A549 (cell line): ENCODE measurements around the gene EFTUD2. TPM values are rescaled to one million over a fixed set of nuclear protein-coding genes. Genes with fewer than 3 reads are reported as not detected.

ENCODE experiments used
- ATAC-seq, 2 experiments: fragments of 200-7000 bp in 1 of 2; fragments of >200 bp in 1 of 2; cut with Nextera tagmentation in 1 of 2; cut with Tn5 transposase in 1 of 2; 3 replicates each; pipeline versions ENCODE4 v1.8.0 to v1.9.1; 2018 to 2020; ENCODE audit warnings: mild to moderate bottlenecking in 1 of 2, moderate library complexity in 1 of 2
- CTCF ChIA-PET: fragments of 300-600 bp; sonication (Branson Sonifier 250); formaldehyde crosslinking; extraction: SDS; loops from one replicate; lab custom pipeline; 2021; ENCODE audit warnings: antibody characterized with exemption, inconsistent platforms; lab: Yijun Ruan, JAX
- POLR2A ChIA-PET: fragments of 350-600 bp; formaldehyde crosslinking; extraction: SDS; loops from one replicate; lab custom pipeline; 2021; ENCODE audit warnings: antibody characterized with exemption, inconsistent platforms; lab: Yijun Ruan, JAX
- DNase-seq, 2 experiments: peaks; one replicate each; pipeline versions ENCODE4 v3.0.0 to v3.0.0-alpha.2; 2011 to 2016; ENCODE audit warnings: low read depth in 1 of 2, low spot score in 1 of 2
- FAIRE-seq: peaks from 2 replicates; lab custom pipeline; 2011; peaks lifted over from hg19 to GRCh38; lab: Jason Lieb, UNC
- H3K27ac ChIP-seq, 2 experiments: fragments of >200 bp; sonication (Bioruptor Twin); formaldehyde crosslinking; 3 replicates each; pipeline ENCODE4 v1.5.1; 2016 to 2017
- H3K4me1 ChIP-seq: fragments of >200 bp; sonication (Bioruptor Twin); formaldehyde crosslinking; 3 replicates; pipeline ENCODE4 v1.6.1; 2016
- H3K4me2 ChIP-seq: fragments of >200 bp; sonication (Bioruptor Twin); formaldehyde crosslinking; 3 replicates; pipeline ENCODE4 v1.6.1; 2016
- H3K4me3 ChIP-seq: fragments of >200 bp; sonication (Bioruptor Twin); formaldehyde crosslinking; 3 replicates; pipeline ENCODE4 v1.5.1; 2016
- H3K9me3 ChIP-seq: fragments of >200 bp; sonication (Bioruptor Twin); formaldehyde crosslinking; 3 replicates; pipeline ENCODE4 v1.6.1; 2016
- ATOH8 ChIP-seq: fragments of 250-450 bp; sonication (Bioruptor Pico); IDR thresholded peaks from 2 replicates; pipeline ENCODE4 v1.5.0; 2020; ENCODE audit warnings: low read depth, mild to moderate bottlenecking, moderate library complexity
- BCL3 ChIP-seq: fragments of >200 bp; sonication (Bioruptor Twin); formaldehyde crosslinking; IDR thresholded peaks from 3 replicates; pipeline ENCODE4 v1.6.1; 2016
- BHLHE40 ChIP-seq: IDR thresholded peaks from 2 replicates; pipeline ENCODE4 v1.6.1; 2012; ENCODE audit warnings: low read depth, low read length, inconsistent platforms
- CHD2 ChIP-seq: fragments of 150-350 bp; IDR thresholded peaks from 2 replicates; pipeline ENCODE4 v1.6.1; 2014; ENCODE audit warnings: low read length; ENCODE audit not compliant: partially characterized antibody
- ELK1 ChIP-seq: fragments of 150-350 bp; IDR thresholded peaks from 2 replicates; pipeline ENCODE4 v1.6.1; 2014; ENCODE audit warnings: low read depth, mild to moderate bottlenecking, low read length
- EP300 ChIP-seq, 2 experiments: fragments of >200 bp; sonication (Bioruptor Twin); formaldehyde crosslinking; IDR thresholded peaks; 2 replicates in 1 of 2; 3 replicates in 1 of 2; pipeline ENCODE4 v1.6.1; 2016 to 2017
- HOXB5 ChIP-seq: fragments of 250-450 bp; sonication (Bioruptor Pico); IDR thresholded peaks from 2 replicates; pipeline ENCODE4 v1.5.0; 2020; ENCODE audit warnings: mild to moderate bottlenecking, moderate library complexity
- JUN ChIP-seq, 2 experiments: fragments of >200 bp; sonication (Bioruptor Twin); formaldehyde crosslinking; IDR thresholded peaks; 2 replicates in 1 of 2; 3 replicates in 1 of 2; pipeline ENCODE4 v1.6.1; 2016 to 2017
- JUNB ChIP-seq: fragments of >200 bp; sonication (Bioruptor Twin); formaldehyde crosslinking; IDR thresholded peaks from 2 replicates; pipeline ENCODE4 v1.6.1; 2016
- MAFK ChIP-seq: fragments of 450-650 bp; IDR thresholded peaks from 2 replicates; pipeline ENCODE4 v1.6.1; 2014; ENCODE audit not compliant: partially characterized antibody
- MAX ChIP-seq: IDR thresholded peaks from 2 replicates; pipeline ENCODE4 v1.6.1; 2012
- MYC ChIP-seq: IDR thresholded peaks from 2 replicates; pipeline ENCODE4 v1.6.1; 2012; ENCODE audit warnings: mild to moderate bottlenecking, inconsistent platforms, low read length, improper control_type of control experiment, borderline replicate concordance
- NR3C1 ChIP-seq: fragments of >200 bp; sonication (Bioruptor Twin); formaldehyde crosslinking; IDR thresholded peaks from 3 replicates; pipeline ENCODE4 v1.6.1; 2017
- RAD21 ChIP-seq, 2 experiments: fragments of >200 bp in 1 of 2; sonication (Bioruptor Twin) in 1 of 2; formaldehyde crosslinking in 1 of 2; IDR thresholded peaks in 1 of 2; conservative IDR thresholded peaks in 1 of 2; 2 replicates in 1 of 2; 3 replicates in 1 of 2; pipeline ENCODE4 v1.6.1; 2012 to 2018; ENCODE audit warnings: inconsistent platforms in 1 of 2
- RARB ChIP-seq: fragments of 250-450 bp; sonication (Bioruptor Pico); IDR thresholded peaks from 2 replicates; pipeline ENCODE4 v1.8.0; 2021; ENCODE audit warnings: mild to moderate bottlenecking, moderate library complexity
- RCOR1 ChIP-seq: fragments of 150-350 bp; IDR thresholded peaks from 2 replicates; pipeline ENCODE4 v1.6.1; 2014; ENCODE audit warnings: antibody characterized with exemption, low read length, low read depth
- USF2 ChIP-seq: fragments of 450-650 bp; IDR thresholded peaks from 2 replicates; pipeline ENCODE4 v1.6.1; 2014; ENCODE audit warnings: antibody characterized with exemption
- ZNF302 ChIP-seq: fragments of 250-450 bp; sonication (Bioruptor Pico); IDR thresholded peaks from 2 replicates; pipeline ENCODE4 v1.9.0; 2021; ENCODE audit warnings: inconsistent platforms, mild to moderate bottlenecking, moderate library complexity
- WGBS: methylation state at CpG from one replicate; pipeline ENCODE4 v1.1.6; 2017; ENCODE audit errors: missing lambda C conversion rate; 5-methylcytosine and 5-hydroxymethylcytosine counted together
- polyA plus RNA-seq, 4 experiments: library from polyadenylated mRNA; depleted of rRNA in 3 of 4; stranded (reverse); fragments of >200 nt; fragmentation: RNase III in 1 of 4; extraction: RNeasy Plus Mini Kit Qiagen cat#74134 plus additional on column Dnase treatment in 1 of 4; gene quantifications; 2 replicates in 3 of 4; 3 replicates in 1 of 4; pipeline ENCODE4 v1.2.3, GENCODE V29; 2011 to 2017

Gene EFTUD2
- polyA plus RNA-seq, 2 of the 4 experiments (the other 2 are of a cell fraction): 224 to 353 TPM

GRCh38 chr17:44848961-44849489 is 50.2 kb downstream of the EFTUD2 start:
- ChIA-PET CTCF (interaction anchor here (0.7 to 45.1 kb wide), 6 partner anchors 10 to 173 kb away, joined by 3 to 1787 read pairs (median 44); no protein-coding TSS in a partner anchor), POLR2A (no interaction called here)
- H3K4me1 ChIP-seq: no peaks in the 10 kb centered on the region
- H3K27ac ChIP-seq: no peak overlapping the region
- H3K4me2 ChIP-seq: no peak overlapping the region
- DNase-seq (no peak), FAIRE-seq (no peak), ATAC-seq (no peak)
- WGBS: 93% methylated on average over 9 of the region's 12 CpGs
- H3K9me3 ChIP-seq: no peaks in the 10 kb centered on the region
- TF ChIP-seq MYC: no peak
- TF ChIP-seq RCOR1: no peak
- no peak for TF ChIP-seq EP300 (IDR thresholded peaks at IDR 0.05)
- TF ChIP-seq RAD21 (conservative IDR thresholded peaks at IDR 0.05 in 1 of 2, IDR thresholded peaks at IDR 0.05 in 1 of 2): no peak
- no peak for TF ChIP-seq BCL3
- no peak for TF ChIP-seq BHLHE40
- TF ChIP-seq RARB (CRISPR knock-in tag): no peak
- TF ChIP-seq MAX: no peak
- TF ChIP-seq USF2: no peak
- no peak overlapping the region for H3K4me3 ChIP-seq

- no peaks in the 10 kb centered on the region for H3K4me1 ChIP-seq
- H3K9me3 ChIP-seq: no peaks in the 10 kb centered on the region
- no peak overlapping the region for H3K4me2 ChIP-seq
- TF ChIP-seq JUN (IDR thresholded peaks at IDR 0.05): peak in 1 of 2 experiments; percentile 21; a peak in 1 of 5 replicates
- no peak for TF ChIP-seq ATOH8
- no peak for TF ChIP-seq ZNF302
- TF ChIP-seq CHD2: no peak
- no peak for TF ChIP-seq JUNB
- TF ChIP-seq HOXB5 (CRISPR knock-in tag): no peak
- no peak for TF ChIP-seq NR3C1
- no peak for TF ChIP-seq MAFK
- TF ChIP-seq, all 56 proteins: peak for 1
- ATAC-seq (no peak), DNase-seq (no peak), FAIRE-seq (no peak)
- Histone ChIP-seq H3K4me3 (no peak overlapping the region), H3K27ac (no peak overlapping the region)
- WGBS: 89% methylated on average over 6 of the region's 6 CpGs
- CTCF ChIA-PET: interaction anchor here (1.0 to 45.1 kb wide), 7 partner anchors 10 to 174 kb away, joined by 3 to 1787 read pairs (median 27); no protein-coding TSS in a partner anchor
- POLR2A ChIA-PET: interaction anchor here (0.7 kb wide), 1 partner anchor 156 kb away, joined by 3 read pairs; no protein-coding TSS in a partner anchor
Measured at GRCh38 chr17:44848257-44848795, 50.9 kb downstream of the EFTUD2 start.

- no peak within 1 kb of the TSS for H3K4me2 ChIP-seq
- H3K4me1 ChIP-seq: no peaks in the 10 kb centered on the region
- ATAC-seq: no peak
- H3K4me3 ChIP-seq: no peak within 1 kb of the TSS
- no peak for TF ChIP-seq ELK1
- TF ChIP-seq NR3C1: no peak
- 90% methylated on average over 2 of the region's 2 CpGs for WGBS
- H3K9me3 ChIP-seq: no peaks in the 10 kb centered on the region
- ChIA-PET CTCF (interaction anchor here (0.7 to 45.1 kb wide), 9 partner anchors 10 to 84 kb away, joined by 3 to 1787 read pairs (median 7); no protein-coding TSS in a partner anchor), POLR2A (interaction anchor here (0.7 kb wide), 1 partner anchor 155 kb away, joined by 3 read pairs; no protein-coding TSS in a partner anchor)
- no peak for FAIRE-seq
- H3K27ac ChIP-seq: no peak within 1 kb of the TSS
- DNase-seq: no peak
Measured at GRCh38 chr17:44847586-44847985, 51.7 kb downstream of the EFTUD2 start, which contains the start of gene HIGD1B. HIGD1B (plus strand) TSS chr17:44847883; CDS start chr17:44848153, 270 bp downstream.
